Middle frontal gyrus (tissue), 1 donor: ENCODE data around the gene RPL36.
A peak's percentile ranks its signal among the peaks of the same experiment; 100 is the strongest.
"Not testable (repeated sequence)": the region's sequence is repeated elsewhere in the genome, so short reads cannot be mapped to it uniquely, and the experiment has no call there.

Source experiments
- DNase-seq: peaks from one replicate; pipeline ENCODE4 v3.0.0-alpha.2; 2015; ENCODE audit warnings: low spot score; ENCODE audit errors: extremely low spot score

The RPL36 gene

DNA sequence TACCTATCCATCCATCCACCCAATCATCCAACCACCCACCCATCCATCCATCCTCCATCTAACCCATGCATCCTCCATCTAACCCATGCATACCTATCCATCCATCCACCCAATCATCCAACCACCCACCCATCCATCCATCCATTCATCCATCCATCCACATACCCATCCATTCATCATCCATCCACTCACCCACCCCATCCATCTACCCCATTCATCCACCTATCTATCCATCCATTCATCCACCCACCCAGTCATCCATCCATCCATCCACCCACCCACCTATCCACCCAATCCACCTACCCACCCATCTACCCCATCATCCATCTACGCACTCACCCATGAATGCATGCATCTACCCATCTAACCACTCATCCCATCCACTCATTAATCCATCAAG lies 16.3 kb upstream of the RPL36 start:
- no peak for DNase-seq

DNA sequence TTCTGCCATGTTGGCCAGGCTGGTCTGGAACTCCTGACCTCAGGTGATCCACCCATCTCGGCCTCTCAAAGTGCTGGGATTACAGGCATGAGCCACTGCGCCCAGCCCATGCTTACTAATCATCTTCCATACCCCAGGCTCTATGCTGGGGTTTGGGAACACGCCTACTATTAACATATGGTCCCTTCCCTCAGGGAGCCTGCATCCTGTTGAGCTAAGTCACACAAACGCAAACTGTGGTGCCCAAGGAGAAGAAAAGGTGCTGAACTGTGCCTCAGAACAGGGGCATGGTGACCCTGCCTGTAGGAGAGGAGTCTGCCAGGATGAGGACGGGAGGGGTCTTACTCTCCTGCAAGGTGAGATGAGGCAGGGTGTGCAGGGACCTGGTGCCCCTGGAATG lies 15.4 kb upstream of the RPL36 start:
- no peak for DNase-seq

DNA sequence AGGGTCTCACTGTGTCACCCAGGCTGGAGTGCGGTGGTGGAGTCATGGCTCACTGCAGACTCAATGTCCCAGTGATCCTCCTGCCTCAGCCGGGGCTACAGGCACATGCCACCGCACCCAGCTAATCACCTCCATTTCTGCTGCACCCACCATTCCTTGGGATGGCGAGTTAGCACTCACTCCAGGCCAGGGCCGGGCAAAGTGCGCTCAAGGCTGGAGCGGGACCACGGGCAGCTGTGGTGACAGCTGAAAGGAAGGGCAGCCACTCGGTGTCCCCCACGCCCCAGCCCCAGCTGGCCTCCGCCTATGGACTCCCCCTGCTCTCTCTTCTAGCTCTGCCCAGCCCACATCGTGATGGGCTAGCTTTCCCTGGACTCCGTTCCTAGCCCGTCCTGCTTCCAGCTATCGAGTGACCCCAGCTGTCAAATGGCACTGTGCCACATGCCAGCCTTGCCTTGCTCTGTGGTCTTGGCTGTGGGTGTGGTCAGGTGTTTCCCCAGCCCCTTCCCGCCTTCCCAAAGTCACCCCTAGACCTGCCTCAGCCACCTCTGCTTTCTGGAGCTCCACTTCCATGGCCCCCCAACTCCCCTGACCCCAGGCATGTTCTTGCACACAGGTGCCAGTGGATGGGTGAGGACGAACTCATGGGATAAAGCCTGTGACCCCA lies 13.9 kb upstream of the RPL36 start:
- DNase-seq, result no peak

DNA sequence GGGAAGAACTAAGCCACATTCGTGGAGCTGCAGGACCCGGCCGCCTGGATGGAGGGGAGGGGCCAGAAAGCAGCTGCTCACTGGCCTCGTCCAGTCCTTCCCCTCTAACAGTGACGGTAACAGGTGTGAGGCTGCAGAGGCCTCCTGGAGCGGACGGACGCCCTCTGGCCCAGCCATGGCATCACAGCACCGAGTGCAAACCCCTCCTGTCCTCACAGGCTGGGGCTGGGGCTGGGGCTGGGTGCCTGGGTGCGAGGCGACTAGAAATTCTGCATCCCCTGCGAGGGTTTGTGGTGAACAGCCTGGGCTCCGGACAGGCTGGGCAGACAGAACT lies 13.4 kb upstream of the RPL36 start:
- DNase-seq, result no peak

DNA sequence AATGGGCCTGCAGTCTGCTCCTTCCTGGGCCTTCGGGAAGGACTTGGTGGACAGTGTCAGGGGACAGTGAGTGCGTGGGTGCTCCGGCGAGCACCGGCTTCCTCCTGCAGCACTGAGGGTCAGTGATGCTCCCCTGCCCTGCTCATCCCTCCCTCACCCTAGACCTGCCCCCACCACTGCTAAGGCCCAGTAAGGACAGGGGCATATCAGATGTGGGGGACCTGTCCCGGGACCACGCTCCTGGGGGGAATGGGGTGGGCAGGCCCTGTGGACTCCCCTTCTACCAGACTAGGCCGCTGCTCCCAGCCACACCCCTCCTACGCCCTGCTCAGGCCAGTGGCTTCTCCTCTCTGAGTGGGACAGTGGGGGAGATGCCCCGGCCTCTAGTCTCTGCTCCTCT lies 13.0 kb upstream of the RPL36 start:
- no peak for DNase-seq

DNA sequence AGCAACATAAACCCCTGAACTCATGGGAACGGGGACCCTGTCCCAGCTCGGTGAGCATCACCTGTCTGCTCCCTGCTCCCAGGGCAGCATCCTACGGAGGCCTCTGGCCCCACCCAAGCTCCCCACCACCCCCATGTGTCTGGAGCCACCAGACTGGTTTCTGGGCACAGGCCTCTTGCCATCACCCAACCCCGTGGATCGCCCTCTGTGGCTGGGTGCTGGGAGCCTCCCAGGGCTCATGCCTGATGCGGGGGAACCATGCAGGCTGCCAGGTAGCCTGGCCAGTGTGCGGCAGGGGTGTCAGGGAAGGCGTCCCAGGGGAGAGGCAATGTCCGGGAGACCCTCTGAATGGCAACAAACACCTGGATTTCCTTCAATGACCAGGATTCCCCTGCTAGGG lies 12.5 kb upstream of the RPL36 start:
- no peak for DNase-seq

DNA sequence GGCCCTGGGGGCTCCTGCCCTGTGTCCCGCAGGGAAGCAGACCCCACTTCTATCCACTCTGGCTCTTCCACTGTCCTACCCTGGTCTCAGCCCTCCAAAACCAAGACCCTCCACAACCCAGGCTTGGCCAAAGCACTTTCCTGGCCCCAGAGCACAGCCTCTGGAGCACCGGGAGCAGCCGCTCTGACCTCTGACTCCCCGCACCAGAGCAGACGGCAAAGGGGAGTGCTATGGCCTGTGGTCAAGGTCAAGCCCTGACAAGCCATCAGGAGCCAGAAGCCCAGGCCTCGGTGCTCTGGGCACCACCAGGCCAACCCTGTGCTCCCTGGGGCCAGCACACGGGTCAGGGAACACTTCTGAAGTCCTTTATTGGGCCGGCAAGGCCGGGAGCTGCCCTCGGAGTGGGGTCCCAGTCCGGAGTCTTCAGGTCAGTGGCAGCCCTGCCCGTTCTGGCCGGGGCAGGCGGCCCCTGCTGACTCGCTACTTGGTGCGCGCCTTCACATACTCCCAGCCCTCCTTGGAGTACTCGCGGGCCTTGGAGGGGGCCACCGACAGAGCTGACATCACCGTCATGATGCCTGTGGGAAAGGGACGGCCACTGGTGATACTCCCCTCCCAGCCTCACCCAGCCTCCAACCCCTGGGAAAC lies 11.9 kb upstream of the RPL36 start:
- no peak for DNase-seq

DNA sequence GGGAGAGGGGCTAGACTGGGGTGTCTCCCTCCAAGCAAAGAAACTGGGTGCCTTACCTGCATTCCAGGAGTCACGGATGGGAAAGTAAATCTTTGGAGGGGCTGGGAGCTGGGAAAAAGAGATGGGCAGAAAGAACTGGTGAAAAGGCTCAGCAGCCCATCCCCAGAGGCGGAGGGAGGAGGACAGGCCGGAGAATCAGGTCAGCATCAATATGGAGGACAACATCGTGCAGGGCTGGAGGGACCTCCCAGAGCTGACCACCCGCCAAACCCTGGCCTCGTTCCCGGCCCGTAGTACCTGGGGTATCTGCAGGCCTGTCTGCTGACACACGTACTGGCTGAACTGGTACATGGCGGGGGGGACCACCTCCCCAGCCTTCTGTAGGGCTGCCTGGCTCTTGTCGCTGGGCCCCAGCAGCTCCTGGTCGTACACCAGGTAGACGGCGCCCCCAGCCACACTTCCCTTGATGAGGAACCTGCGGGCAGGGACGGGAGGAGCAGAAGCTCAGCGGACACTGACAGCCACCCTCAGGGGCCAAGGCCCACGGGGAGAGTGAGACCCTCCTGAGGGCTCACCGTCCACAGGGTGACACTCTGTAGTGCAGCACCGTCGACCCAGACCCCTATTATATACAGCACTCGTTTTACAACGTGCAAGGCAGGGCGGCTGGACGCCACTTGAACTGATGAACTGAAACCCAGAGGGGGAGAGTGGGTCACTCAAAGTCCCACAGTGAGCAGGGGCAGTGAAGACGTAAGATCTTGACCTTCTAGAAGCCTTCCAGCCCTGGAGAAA lies 10.6 kb upstream of the RPL36 start:
- no peak for DNase-seq

DNA sequence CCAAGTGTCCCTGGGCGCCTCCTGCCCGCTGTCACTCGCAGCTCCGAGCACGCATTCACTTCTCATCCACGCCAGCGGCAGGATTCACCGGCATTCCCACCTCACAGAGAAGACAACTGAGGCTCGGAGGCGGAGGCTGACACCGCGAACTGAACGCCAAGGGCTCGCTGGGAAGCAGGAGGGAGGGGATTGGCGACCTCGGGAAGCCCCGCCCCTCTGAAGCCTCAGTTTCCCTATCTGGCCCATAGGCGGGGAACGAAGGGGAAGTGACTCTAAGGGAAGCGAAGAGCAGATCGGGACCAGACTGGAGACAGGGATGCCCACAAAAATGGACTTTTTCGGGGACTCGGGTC lies 10.0 kb upstream of the RPL36 start:
- DNase-seq, result no peak

DNA sequence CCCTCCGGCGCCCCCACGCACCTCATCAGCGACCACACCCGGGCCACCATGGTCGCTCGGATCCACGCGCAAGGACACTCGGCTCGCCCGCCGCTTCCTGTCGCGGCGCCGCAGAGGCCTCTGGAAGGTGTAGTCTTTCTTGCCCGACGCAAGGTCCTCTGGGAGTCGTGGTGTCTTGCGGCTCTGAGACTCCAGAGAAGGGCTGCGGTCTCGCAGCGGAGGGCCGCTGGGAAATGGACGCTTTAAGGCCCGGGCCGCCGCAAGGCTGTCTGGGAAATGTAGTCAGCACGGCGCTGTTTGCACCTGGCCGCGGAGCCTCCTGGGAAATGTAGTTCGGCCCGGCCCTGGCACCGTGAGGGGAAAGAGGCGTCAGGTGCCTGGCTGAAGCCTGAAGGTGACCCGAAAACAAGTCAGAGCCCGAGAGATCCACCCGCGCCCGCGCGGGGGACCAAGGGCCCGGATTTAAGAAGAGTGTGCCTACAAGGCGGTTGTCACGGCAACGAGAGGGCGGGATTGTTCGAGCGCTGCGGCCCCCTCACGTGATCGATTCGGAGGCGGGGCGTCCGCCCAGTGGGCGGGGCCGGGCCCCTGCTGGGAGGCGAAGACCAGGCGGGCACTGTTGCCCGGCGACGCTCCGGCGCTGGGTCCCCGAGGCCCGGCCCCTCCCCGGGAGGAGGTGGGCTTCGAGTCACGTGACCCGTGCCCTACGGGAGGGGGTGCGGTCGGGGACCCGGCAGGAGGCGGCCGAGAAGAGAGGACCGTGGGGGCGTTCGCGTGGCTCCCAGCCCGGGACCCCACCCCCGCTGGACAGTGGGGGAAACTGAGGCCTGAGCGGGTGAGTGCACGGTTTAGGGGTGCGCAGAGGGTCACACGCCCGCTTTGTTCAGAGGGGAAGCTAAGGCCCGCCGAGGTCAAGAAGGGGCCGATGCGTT lies 9.4 kb upstream of the RPL36 start, which contains the start of the genes HSD11B1L and MICOS13:
Gene HSD11B1L, plus strand, starts transcription at position 591 of the 932 bp plus-strand sequence. CDS start 3,806 bp downstream, outside the sequence.
Gene MICOS13, minus strand, starts transcription at position 80 of the 932 bp plus-strand sequence. Its CDS starts 30 bp downstream, at position 50.
- DNase-seq, result peak; percentile 98

DNA sequence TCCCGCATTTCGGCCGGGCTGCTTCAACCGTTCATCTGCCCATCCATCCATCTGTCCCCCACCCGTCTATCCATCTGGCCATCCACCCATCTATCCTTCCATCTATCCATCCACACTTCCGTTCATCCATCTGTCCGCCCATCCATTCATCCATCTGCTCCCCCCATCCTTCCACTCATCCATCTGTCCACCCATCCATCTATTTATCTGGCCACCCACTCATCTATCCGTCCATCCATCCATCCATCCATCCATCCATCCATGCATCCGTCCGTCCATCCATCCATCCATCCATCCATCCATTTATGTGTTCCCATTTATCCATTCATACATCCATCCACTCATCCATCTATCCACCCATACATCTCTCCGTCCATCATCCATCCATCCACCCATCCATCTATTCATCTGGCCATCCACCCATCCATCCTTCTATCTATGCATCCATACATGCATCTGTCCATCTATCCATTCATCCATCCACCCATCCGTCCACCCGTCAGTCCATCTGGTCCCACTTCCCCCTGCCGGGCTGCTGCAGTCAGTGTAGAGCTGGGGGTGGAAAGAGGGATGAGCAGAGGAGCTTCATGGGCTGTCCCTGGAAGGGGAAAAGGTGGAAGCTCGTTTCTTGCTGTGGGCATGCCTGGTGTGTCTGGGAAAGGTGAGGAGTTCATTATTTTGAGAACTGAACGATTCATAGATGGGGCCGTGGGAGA lies 8.5 kb upstream of the RPL36 start:
- DNase-seq, result no peak

DNA sequence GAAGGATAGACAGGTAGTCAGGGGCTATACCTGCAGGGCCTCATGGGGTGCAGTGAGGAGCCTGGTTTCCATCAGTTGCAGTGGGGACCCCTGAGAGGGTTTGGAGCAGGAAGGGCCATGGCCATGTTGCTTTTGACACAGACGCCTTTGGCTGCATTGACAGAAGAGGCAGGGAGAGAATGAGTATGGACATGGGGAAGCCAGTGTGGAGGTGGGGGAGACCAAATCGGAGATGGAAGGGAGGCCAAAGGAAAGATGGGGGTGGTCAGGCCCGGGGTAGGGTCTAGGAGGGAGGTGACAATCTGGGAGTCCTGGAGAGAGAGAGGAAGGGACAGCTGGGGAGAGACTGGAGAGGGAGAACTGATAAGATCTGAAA lies 8.0 kb upstream of the RPL36 start:
- DNase-seq, result no peak

DNA sequence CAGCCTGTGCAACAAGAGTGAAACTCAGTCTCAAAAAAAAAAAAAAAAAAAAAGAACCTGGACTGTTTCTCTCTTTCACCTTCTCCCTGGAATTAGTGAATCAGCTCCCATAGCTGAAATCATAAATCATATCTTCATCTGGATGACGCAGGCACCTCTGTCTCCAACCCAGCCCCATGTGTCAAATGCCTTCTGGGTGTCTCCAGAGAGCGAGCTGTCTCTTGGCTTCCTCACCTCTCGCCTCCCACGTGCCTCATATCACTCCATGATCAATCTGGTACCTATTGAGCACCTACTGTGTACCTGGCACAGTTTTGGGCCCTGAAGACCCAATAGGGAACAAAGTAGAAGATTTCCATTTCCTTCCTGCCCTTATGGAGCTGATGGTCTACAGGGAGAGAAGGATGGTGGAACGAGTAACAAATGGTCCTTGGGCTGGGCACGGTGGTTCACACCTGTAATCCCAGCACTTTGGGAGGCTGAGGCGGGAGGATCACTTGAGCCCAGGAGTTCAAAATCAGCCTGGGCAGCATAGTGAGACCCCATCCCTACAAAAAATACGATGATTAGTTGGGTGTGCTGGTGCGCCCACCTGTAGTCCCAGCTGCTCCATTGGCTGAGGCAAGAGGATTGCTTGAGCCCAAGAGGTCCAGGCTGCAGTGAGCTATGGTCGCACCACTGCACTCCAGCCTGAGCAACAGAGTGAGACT lies 6.8 kb upstream of the RPL36 start:
- DNase-seq, result no peak

DNA sequence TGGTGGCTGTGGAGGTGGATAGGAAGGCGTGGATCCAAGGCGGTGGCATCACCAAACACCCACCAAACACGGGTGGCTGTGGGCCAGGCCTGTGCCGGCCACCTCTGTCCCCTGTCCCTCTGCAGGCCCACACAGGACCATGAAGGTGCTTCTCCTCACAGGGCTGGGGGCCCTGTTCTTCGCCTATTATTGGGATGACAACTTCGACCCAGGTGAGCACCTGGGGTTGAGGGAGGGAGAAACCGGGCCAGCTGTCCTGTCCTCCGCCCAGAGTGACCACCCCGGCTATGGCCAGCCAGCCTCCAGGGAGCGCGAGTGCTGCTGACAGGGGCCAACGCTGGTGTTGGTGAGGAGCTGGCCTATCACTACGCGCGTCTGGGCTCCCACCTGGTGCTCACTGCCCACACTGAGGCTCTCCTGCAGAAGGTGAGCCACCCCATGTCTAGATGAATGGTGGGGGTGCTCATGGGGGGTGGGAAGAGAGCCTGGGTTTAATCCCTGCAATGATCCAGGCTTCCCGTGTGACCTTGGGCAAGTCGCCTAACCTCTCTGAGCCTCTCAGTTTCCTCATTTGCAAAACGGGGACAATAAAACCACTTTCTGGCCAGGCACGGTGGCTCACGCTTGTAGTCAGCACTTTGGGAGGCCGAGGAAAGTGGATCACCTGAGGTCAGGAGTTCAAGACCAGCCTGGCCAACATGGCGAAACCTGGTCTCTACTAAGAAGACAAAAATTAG lies 5.2 kb upstream of the RPL36 start:
- no peak for DNase-seq

DNA sequence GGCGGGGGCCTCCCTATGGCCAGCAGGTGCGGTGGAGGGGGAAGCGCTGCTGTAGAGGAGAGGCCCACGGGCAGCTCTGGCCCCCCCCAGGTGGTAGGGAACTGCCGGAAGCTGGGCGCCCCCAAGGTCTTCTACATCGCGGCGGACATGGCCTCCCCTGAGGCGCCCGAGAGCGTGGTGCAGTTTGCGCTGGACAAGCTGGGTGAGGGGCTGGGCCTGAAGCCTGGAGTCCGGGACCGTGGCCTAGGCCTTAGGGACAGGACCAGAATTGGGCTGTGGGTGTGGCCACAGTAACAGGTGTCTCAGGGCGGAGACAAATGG lies 3.8 kb upstream of the RPL36 start:
- no peak for DNase-seq

DNA sequence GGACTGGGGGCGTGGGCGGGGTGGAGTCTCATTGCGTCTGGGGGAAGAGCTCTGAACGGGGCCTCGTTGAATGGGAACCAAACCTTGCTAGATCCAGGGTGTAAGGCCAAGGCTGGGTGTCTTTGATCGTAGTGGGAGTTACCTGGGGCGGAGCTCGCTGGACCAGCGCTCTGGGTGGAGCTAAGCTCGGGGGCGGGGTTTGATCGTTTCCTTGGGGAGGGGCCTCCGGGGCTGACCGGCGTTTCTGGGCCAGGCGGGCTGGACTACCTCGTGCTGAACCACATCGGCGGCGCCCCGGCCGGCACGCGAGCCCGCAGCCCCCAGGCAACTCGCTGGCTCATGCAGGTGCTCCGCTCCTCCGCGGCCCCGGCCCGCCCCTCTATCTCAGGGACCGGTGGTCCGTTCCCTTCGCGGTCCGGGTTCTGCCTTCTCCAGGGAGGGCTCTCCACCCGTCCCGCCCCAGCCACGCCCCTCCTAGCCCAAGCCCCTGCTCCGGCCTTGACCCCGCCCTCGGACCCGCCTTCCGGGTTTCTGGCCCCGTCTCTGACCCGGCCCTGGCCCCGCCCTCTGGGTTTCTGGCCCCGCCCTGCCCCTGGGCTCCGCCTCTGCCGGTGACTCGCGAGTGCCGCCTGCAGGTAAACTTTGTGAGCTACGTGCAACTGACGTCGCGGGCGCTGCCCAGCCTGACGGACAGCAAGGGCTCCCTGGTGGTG lies 3.3 kb upstream of the RPL36 start:
- peak; percentile 69 for DNase-seq

DNA sequence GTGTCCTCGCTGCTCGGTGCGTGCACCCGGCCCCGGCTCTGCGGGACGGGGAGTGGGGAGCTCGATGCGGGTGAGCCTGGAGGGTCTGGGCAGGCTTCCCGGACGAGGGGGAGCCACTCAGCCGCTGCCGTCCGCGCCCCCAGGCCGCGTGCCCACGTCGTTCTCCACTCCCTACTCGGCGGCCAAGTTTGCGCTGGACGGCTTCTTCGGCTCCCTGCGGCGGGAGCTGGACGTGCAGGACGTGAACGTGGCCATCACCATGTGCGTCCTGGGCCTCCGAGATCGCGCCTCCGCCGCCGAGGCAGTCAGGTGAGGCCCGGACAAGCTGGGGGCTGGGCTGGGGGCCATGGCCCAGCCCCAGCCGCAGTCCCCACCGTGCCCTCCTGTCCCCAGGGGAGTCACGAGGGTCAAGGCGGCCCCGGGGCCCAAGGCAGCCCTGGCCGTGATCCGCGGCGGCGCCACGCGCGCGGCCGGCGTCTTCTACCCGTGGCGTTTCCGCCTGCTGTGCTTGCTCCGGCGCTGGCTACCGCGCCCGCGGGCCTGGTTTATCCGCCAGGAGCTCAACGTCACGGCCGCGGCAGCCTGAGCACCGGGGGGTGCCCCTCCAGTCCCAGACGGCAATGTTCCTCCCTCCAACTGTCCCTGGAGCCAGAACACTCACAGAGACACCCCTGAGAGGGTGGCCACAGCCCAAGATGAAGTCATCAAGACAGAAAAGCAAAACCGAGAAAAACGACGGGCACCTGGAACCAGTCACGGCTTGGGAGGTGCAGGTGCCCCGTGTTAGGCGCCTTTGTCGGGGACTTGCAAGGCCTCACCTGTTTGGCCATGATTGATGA lies 2.5 kb upstream of the RPL36 start:
- DNase-seq, result no peak

DNA sequence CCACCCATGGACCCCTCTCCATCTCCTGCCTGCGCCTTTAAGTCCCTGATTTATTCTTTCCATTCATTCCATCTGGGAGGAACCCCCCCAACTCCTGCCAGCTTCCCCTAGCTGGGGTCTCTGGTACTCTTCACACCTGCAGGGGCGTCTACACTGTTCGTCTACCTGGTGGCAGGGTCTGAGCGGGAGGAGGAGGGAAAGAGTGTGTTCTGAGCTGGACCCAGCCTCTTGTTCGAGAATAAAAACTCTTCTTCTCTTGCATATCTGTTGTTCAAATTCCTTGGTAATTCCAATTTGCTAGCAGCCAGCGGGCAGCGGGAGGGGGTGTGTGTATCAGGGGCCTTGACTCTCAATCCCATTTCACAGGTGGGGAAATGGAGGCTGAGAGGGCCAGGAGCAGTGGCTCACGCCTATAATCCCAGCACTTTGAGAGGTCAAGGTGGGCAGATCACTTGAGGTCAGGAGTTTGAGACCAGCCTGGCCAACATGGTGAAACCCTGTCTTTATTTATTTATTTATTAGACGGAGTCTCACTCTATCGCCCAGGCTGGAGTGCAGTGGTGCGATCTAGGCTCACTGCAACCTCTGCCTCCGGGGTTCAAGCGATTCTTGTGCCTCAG lies 1.7 kb upstream of the RPL36 start:
- DNase-seq, result not testable (repeated sequence)
